HG03060 (cell line): ENCODE data around the gene TTC21A.

Experiments used
- ATAC-seq: cut with Tn5 transposase; IDR thresholded peaks from one replicate; pipeline ENCODE4 v1.9.1; 2021; ENCODE audit warnings: low read depth, moderate number of reproducible peaks; ENCODE audit not compliant: unreplicated experiment

The TTC21A gene

DNA sequence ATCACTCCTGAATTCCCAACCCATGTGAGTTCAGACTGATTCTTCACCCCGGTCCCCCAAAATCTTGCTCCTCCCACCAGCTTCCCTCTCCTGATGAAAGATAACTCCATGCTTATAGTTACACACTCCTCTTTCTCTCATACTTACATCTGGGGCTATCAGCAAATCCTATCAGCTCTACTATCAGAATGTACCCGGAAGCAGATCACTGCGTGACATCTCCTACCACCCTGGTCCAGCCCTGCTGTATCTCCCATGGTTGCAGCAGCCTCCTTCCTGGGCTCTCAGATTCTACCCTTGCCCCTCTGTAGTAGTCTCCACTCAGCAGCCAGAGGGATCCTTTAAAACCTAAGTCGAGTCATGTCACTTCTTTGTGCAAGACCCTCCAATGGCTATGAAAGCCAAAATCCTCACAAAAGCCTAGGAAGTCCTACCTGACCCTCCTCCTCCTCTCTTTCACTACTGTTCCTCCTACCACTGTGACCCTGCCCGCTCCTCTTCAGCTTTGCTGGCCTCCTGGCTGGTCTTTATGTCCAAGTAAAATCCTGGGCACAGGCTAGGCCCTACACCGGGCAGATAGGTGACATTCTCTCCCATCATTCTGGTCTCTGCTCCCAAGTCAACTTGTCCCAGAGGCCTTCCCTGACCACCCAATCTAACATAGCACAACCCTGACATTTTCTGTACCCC lies 68.7 kb downstream of the TTC21A start:
- ATAC-seq: no peak

DNA sequence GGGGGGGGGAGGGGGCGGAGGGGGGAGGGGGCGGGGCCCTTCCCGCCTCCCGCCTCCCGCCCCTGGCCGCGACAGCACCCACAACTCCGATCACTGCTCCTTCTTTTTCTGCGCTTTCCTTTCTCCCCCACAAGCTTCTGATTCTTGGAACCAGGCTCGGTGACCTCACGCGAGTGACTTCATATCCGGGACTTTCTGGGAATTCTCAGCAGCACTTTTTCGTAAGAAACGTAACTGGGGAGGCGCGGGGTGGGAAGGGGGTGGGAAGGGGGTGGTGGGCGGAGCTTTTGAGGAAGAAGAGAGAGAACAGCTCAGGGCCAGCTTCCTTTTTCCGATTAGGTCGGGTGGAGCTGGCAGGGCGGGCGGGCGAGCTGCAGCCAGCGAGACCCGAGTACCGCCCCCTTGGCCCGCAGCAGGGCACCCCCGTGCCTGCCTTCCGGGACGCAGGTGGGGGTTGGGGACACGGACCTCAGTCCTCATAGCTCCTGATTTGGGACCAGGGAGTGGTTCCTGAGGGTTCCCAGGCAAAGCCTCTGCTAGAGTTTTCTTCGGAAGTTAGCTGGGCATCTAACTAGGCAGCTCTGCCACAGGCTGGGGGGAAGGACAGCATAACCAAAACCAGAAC lies 70.3 kb downstream of the TTC21A start:
- ATAC-seq: no peak

DNA sequence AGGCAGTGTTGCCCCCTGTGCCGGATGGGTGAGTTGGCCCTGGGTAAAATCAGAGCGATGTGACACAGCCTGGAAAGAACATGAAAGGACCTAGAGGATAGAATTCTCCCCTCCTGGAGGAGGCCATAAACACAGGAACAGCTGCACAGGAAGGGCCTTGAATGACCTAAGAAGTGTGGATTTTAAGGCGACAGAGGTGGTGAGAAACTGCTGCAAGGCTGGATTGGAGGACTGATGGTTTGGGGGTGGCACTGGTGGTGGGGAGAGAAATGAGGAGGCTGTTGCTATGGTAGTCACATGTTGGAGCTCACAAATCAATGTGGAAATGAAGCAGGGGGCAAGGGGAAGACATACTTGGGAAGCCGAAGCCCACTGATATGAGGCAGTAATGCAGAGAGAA lies 71.1 kb downstream of the TTC21A start:
- ATAC-seq: no peak

DNA sequence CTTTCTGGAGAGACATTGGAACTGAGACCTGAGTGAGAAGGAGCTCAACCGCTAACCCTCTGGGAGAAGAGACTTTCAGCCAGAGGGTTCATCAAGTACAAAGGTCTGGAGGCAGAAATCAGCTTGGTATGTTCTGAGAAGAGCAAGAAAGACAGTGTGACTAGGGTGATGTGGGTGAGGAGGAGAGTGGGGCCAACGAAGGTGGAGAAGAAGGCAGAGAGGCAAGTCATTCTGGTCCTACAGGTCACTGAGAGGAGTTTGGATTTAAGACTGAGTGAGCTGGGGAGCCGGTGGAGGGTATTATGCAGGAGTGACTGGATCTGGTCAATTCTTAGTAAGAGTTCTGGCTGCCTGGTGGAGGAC lies 72.7 kb downstream of the TTC21A start:
- no peak for ATAC-seq

DNA sequence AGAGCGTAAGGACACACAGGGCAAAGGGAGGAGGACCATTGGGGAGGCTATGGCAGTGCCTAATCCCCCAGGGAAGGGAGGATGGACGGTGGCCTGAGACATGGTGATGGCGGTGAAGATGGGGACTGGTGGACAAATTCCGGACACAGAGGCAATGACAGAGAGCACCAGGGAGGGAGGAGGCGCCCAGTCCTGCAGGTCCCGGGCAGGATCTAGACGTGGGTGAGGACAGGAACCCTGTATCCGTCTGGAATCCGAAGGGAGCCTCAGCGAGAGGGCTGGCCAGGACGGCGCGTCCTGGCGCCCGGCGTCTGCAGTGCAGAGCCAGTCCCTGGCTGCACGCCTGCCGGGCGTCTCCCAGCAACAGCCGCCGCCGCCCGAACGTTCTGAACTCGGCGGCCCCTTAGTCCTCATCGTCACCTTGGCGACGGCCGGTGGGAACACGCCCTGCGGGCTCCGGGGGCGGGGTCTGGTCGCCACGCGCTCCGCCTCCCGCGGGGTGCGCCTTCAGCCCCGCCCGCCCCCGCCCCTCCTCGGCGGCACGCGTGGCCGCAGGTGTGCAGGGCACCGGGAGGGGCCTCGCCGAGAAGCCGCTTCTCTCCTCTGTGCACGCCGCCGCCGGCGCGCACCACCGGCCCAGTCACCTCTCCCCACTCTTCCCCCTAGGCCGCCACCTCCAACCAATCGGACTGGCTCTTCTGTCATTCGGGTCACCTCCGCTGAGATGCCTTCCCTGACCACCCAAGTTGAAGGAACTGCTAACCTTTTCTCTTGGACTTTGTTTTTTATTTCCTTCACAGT lies 73.3 kb downstream of the TTC21A start:
- ATAC-seq: peak; percentile 61

DNA sequence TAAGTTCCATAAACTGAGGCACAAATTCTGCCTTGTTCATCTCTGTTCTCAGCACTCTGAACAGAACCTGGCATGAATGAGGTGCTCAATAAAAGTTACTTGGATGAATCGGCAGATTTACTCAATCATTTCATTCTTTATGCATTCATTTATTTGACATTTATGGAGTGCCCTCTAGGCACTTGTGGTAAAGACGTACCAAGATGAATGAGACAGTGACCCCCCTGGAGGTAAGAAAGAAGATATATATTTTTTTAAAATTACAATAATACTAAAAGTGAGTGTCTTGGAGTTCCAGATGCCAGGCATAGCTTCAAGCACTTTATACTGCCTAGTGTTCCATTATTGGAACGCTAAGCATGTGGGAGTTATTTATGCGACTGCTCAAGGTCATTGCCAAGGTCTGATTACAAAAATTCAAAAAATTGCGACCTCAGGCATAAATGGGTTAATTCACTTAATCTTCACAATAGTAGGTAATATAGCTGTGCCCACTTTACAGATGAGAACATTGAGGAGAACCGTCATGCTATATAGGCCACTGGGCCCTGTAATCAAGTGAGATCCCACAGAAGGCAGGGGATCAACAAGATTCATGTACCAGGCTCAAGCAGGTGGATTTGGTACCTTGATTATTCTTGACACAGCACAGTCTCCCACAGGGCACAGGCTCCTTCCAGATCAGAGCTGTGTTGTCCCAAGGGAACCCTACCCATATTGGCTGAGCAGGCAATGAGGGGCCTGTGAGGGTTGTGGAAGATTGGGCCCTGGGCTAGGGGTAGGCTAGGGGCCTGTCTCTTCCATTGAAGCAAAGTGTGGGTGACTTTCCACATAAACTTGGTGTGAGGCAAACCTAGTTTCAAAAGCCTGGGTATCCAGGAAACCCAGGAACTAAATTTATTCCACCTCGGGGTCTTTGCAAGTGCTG lies 74.2 kb downstream of the TTC21A start:
- ATAC-seq: no peak

DNA sequence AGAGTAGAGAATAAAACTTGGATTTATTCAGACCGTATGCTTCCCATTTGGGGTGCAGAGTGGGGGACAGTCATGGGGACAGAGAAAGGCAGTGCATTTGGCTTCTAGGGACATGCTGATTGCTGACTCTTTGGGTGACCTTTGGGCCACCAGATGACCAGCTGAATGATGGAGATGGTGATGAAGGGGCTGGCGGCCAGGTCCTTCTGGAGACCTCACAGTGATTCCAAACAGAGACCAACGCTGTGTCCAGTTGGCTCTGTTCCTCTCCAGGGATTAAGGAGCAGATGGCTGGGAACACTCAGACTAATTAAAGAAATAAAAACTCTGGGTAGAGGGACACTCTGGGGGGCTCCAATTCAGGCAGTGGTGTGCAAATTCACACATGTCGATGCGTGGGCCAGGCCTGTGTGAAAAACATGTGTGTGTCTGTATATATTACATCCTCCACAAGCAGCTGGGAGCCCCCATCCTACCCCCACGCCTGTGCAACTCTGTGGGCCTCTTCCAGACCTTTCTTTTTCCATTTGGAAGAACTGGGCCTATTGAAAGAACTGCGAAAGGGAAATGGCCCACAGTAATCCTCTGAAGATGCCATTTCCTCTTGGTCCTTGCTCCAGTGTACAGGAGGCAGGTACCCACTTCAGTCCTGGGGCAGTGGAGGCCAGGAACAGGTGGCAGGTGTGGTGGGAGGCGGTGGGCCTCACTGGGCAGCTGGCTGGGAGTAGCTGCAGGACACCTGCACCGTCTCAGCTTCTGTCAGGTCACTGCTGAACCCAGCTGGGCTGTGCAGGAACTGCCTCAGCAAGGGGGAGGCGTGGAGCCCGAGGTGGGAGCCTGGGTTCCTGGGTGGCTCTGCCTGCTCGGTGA lies 76.0 kb downstream of the TTC21A start:
- ATAC-seq: no peak

DNA sequence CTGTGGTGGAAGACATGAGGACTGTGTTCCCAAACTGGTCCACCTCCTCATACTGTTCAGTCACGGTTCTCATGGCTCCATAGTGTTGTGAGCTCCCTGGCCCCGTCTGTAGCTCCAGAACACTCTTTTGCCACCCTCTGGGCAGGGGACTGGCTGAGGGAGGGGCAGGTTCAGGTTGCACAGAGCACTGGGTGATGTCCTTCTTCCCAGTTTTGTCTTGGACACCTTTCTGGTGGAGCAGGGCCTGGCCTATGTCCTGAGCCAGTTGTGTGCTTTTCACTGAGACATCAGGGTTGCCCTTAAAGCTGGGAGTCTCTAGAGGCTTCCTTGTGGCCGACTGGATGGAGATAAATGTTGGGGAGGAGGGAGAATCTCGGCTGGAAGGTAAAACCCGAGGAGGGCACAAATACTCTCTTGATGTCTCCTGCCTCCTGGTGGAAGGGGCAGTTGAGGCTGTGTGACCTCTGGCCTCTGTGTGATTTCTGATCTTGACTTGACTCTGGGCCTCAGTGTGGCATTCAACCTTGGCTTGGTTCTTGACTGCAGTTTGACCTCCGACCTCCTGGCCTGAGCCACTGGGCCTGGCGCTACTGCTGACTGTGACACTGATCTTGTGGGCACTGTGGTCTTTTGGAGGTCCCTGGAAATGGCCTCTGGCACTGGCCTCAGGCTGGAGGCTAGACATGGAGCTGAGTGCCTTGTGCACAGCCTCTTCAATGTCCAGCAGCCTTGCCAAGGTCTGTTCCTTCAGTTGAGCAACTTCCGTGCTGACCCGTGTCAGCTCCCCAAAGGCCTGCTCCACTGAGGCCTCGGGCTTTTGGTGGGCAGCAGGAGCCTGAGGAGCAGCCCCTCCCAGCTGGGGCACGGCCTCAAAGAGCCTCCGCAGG lies 76.8 kb downstream of the TTC21A start:
- ATAC-seq: no peak

DNA sequence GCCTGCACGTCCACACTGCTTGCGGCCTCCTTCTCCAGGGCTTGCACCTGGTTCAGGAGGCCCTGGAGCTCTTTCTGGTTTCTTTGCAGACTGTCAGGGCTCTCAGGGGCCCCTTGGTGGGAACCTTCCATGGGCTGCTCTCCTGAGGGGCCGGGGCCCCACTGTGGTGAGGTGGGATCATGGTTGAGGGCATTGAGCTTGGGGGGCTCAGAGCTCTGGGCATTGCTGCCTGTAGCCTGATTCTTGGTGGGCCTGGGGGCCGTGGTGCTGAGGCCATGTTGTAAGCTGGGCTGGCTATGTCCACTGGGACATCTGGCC lies 77.4 kb downstream of the TTC21A start:
- no peak for ATAC-seq

DNA sequence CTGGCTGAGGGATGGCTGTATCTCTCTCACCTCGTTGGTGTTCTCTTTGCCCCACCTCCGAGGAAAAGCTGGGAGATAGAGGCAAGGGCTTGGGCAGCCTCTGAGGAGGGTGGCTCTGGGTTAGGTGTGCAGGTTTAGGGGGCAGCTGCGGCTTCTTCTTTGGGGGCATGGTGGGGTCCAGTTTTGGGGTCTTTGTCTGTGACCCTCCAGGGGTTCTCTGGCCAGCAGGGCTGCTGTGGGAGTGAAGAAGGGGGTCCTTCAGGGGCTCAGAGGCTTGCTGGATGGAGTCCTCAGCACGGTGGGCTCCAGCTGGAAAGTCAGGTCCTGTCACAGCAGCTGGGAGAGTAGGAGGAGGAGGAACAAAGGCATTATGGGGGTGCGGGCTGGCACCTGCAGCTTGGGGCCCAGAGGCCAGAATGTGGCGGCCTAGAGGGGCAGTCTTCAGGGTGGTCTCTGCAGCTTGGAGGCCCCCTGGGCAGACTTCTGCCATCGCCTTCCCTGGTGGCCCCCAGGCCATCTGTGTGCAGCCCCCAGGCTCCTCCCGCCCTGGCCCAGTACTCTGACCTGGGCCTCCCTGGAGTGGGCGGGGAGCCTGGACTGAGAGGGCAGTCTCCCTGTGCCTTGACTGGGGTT lies 78.0 kb downstream of the TTC21A start:
- no peak for ATAC-seq

DNA sequence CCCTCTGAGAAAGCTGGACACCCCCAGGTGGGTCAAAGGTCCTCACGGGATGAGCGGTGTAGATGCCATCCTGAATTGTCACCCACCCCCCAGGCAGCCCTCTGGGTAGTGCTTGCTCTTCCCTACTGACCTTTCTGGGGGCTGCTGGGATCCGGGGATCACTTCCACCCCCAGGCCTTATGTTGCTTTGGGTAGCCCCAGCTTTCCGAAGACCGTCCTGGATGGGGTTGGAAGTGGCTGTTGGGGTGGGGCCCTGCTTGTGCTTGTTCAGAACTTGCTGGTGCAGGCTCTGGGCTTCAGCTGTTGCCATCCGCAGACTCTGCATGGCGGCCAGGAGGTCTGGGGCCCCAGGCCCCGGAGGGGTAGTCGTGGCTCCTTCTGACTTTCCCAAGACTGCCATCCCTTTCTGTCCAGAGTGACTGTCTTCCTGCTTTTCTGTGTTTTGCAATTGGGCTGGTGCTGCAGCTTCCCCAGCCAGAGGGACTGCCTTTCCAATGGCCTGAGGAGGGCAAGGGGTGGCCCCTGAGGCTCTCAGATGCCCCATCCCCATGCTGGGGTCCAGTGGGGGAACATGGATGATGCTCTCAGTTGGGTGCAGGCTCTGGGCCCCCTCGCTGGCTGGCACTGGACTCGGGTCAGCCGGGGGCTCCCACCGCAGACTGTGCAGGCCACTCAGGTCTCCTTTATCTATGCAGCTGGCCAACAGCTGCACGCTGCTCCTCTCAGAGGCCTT lies 78.6 kb downstream of the TTC21A start:
- no peak for ATAC-seq

DNA sequence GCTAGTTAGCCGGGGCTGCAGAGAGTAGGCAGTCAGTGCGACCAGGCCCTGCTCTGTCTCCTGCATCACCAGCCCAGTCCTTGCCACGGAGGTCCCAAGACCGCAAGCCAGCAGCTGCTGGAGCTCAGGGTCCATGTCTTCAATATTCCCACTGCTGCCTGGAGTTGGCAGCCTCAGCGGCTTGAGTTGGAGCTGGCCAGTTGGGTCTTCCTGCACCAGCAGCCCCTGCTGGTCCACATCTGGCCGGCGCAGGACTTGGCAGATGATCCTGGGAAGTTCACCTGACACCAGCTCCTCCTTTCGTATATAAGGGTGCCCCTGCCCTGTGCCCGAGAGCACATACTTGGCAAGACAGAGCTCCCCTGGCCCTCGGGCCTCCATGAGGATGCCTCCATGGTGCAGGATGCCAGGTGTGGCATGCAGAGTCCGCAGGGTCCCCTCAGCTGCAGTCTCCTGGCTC lies 79.2 kb downstream of the TTC21A start:
- no peak for ATAC-seq

DNA sequence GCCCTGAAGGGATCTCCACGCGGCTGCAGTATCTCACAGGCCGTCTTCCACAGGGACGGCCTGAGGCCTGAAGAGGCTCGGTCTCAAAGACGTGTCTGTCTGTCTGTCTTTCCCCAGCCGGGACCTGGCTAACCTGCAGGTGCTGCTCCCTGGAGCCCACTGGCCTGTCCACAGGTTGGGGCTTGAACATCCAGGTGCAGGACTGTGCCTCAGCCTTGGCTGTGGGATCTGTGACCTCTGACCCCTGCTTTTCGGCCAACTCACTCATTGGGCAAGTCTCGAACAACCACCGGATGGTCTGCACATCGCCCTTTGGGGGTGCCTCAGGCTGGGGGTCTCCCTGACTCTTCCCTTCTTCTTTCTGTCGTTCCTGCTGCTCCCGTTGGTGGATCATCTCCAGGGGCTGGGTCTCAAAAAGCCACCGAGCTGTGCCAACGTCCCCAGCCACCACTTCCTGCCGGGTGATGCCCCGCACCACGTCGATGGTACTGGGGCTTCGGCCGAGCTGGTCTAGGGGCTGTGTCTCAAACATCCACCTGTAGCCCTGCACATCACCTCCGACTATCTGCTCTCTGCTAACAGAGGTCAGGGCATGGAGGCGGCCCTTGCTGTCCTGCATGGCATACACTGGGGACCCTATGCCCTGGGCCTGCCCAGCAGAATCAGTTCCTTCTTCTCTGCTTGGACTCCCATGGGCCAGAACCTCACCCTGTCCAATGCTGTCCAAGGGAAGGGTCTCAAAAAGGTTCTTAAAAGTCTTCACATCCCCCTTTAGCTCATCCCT lies 80.1 kb downstream of the TTC21A start:
- no peak for ATAC-seq
